ENCODE measurements around the gene CD68. TPM values are rescaled to one million over a fixed set of nuclear protein-coding genes. Genes with fewer than 3 reads are reported as not detected.
"Not testable (repeated sequence)": the region's sequence is repeated elsewhere in the genome, so short reads cannot be mapped to it uniquely, and the experiment has no call there.

CD68 gene
- total and polyA plus RNA-seq, 7 donors, result 24.6 to 161 (median 56.4) TPM

DNA sequence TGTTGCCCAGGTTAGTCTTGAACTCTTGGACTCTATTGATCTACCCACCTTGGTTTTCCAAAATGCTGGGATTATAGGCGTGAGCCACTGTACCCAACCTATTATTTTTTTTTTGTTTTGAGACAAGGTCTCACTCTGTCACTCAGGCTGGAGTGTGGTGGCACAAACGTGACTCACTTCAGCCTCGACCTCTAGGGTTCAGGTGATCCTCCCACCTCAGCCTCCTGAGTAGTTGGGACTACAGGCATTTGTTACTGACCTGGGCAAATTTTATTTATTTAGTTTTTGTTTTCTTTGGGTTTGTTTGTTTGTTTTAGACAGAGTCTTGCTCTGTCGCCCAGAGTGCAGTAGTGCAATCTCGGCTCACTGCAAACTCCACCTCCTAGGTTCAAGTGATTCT, 44.2 kb downstream of the CD68 start:
- Histone ChIP-seq H3K27me3 (no peaks in the 10 kb centered on the region), H3K27ac (no peak overlapping the region), H3K4me3 (no peak overlapping the region), H3K9me3 (no peaks in the 10 kb centered on the region), H3K4me1 (peaks cover 0 to 17% (median 14%) of the 10 kb centered on the region in 4 donors), H3K36me3 (peaks cover 0 to 13% (median 5%) of the 10 kb centered on the region in 4 donors)
- intact Hi-C loops (cut with DNase I), result no loop called here
- TF ChIP-seq EP300 (IDR thresholded peaks at IDR 0.05) (no peak), POLR2AphosphoS5 (IDR thresholded peaks at IDR 0.05) (no peak), POLR2A (IDR thresholded peaks at IDR 0.05) (no peak)
- TF ChIP-seq, protein P1, sequence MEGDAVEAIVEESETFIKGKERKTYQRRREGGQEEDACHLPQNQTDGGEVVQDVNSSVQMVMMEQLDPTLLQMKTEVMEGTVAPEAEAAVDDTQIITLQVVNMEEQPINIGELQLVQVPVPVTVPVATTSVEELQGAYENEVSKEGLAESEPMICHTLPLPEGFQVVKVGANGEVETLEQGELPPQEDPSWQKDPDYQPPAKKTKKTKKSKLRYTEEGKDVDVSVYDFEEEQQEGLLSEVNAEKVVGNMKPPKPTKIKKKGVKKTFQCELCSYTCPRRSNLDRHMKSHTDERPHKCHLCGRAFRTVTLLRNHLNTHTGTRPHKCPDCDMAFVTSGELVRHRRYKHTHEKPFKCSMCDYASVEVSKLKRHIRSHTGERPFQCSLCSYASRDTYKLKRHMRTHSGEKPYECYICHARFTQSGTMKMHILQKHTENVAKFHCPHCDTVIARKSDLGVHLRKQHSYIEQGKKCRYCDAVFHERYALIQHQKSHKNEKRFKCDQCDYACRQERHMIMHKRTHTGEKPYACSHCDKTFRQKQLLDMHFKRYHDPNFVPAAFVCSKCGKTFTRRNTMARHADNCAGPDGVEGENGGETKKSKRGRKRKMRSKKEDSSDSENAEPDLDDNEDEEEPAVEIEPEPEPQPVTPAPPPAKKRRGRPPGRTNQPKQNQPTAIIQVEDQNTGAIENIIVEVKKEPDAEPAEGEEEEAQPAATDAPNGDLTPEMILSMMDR (IDR thresholded peaks at IDR 0.05), result no peak
- DNase-seq, result no peak
- 80 to 88% methylated on average over 5 of the region's 5 CpGs for WGBS, 2 donors

DNA sequence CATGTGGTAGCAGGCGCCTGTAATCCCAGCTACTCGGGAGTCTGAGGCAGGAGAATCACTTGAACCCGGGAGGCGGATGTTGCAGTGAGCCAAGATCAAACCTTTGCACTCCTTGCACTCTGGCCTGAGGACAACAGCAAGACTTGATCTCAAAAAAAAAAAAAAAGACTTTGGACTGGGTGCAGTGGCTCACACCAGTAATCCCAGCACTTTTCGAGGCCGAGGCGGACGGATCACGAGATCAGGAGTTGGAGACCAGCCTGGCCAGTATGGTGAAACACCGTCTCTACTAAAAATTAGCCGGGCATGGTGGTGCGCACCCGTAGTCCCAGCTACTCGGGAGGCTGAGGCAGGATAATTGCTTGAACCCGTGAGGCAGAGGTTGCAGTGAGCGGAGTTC, 46.3 kb downstream of the CD68 start:
- peaks cover 0 to 17% (median 14%) of the 10 kb centered on the region in 4 donors for H3K4me1 ChIP-seq
- not testable (repeated sequence) for H3K27ac ChIP-seq, H3K27me3 ChIP-seq, DNase-seq, H3K9me3 ChIP-seq, H3K4me3 ChIP-seq
- WGBS, 2 donors, result 96 to 98% methylated on average over 16 of the region's 16 CpGs
- intact Hi-C loops (cut with DNase I), result loop anchor here (2.0 kb wide), 1 partner anchor 61 kb away; the partner anchor contains the start of gene TP53
- H3K36me3 ChIP-seq, result peaks cover 0 to 13% (median 5%) of the 10 kb centered on the region in 4 donors

DNA sequence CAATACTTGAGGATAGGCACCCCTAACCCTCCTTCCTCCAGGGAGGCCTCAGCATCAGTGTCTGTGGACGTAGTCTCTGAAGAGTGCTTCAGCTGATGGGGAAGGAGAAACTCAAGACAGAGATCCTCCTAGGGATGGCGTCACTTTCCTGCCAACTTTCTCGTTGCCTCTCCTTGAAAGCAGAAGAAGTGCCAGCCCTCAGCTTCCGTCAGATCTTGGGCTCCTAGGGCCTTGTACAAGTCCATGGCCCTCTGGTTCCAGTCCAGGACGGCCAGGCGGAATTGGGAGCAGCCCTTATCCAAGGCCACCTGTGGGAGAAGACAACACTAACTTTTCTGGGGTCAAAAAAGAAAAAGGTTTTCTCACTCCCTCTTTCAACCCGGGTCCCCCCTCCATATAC, 46.9 kb downstream of the CD68 start:
- TF ChIP-seq EP300 (IDR thresholded peaks at IDR 0.05), result no peak
- TF ChIP-seq, protein P1 (IDR thresholded peaks at IDR 0.05), result no peak
- TF ChIP-seq POLR2A (IDR thresholded peaks at IDR 0.05), result no peak
- no peak for TF ChIP-seq POLR2AphosphoS5 (IDR thresholded peaks at IDR 0.05)
- H3K4me3 ChIP-seq, result peak overlapping the region in 1 of 4 donors; percentile 77
- H3K27me3 ChIP-seq, result no peaks in the 10 kb centered on the region
- peak overlapping the region; percentile 89 to 97 (median 96) for H3K27ac ChIP-seq
- no peaks in the 10 kb centered on the region for H3K9me3 ChIP-seq
- peak; percentile 74 for DNase-seq
- intact Hi-C loops (cut with DNase I), result loop anchor here (2.0 kb wide), 1 partner anchor 60 kb away; the partner anchor contains the start of gene TP53
- WGBS, 2 donors, result 86 to 87% methylated on average over 7 of the region's 7 CpGs
- H3K4me1 ChIP-seq, result peaks cover 0 to 17% (median 14%) of the 10 kb centered on the region in 4 donors
- H3K36me3 ChIP-seq, result peaks cover 0 to 13% (median 5%) of the 10 kb centered on the region in 4 donors

DNA sequence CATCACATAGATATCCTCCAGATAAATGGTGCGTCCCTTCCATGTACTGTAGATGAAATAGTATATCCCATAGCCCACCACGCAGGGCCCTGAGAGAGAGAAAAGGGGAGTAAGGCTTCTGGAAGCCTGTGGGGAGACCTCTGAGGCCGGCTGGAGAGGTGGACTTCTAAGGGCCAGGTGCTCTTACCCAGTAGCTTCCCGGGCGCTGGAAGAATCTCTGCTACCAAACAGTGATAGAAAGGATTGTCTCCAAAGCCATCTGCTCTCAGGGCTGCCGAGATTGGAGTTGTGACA, 47.5 kb downstream of the CD68 start:
- intact Hi-C loops (cut with DNase I), result loop anchor here (2.0 kb wide), 1 partner anchor 60 kb away; the partner anchor contains the start of gene TP53
- peaks cover 0 to 13% (median 5%) of the 10 kb centered on the region in 4 donors for H3K36me3 ChIP-seq
- H3K27ac ChIP-seq, result peak overlapping the region; percentile 89 to 97 (median 96)
- no peaks in the 10 kb centered on the region for H3K9me3 ChIP-seq
- TF ChIP-seq POLR2AphosphoS5 (IDR thresholded peaks at IDR 0.05) (no peak), POLR2A (IDR thresholded peaks at IDR 0.05) (no peak), EP300 (IDR thresholded peaks at IDR 0.05) (no peak)
- TF ChIP-seq, protein P1 (IDR thresholded peaks at IDR 0.05), result no peak
- no peak for DNase-seq
- 13 to 25% methylated on average over 6 of the region's 6 CpGs for WGBS, 2 donors
- no peaks in the 10 kb centered on the region for H3K27me3 ChIP-seq
- H3K4me1 ChIP-seq, result peaks cover 0 to 17% (median 14%) of the 10 kb centered on the region in 4 donors
- H3K4me3 ChIP-seq, result peak overlapping the region; percentile 62 to 86 (median 77)

DNA sequence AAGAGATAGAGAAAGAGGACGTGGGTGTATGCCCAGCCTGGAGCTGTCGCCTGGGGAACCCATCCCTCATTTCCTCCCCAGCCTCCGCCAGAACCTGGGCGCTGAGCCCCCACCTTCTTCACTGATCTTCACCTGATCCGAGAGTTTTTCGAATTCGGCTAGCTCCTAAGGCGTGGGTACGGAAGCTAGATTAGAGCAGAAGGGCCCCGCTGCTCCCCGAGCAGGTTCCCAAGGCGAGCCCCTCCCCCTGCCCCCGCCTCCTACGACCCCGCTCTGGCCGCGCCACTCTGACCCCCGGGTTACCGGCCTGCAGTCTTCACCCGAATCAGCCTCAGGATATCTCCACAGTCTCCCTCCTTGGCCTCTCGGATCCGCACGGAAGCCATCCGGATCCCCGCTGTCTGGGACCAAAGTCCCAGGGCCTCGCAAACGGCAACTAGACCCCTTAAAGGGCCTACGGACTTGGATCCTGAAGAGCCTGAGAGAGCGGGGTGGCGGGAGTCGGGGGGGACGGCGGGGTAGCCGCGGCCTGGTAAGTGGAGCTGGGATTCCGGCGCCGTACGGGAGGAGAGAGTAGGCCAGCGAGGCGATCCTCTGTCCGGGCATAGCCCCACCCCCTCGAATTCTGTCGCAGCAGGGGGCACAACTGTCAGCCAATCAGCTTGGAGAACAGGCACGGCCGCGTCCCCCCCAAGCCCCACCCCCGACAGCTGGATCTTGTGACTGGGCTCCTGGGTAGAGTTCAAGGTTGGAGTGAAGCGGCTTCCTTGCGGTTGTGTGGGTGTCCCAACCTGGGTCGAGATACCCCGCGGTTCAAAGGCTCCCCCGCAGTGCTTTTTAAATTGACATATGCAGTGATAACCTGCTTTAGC, 48.0 kb downstream of the CD68 start, which contains the start of gene SAT2:
Gene SAT2, minus strand, starts transcription at position 572 of the 872 bp plus-strand sequence. Its CDS starts 186 bp downstream, at position 386.
- H3K36me3 ChIP-seq, result peaks cover 0 to 13% (median 5%) of the 10 kb centered on the region in 4 donors
- peaks cover 0 to 17% (median 14%) of the 10 kb centered on the region in 4 donors for H3K4me1 ChIP-seq
- WGBS, 2 donors, result 1% methylated on average over 54 of the region's 54 CpGs
- H3K27me3 ChIP-seq, result no peaks in the 10 kb centered on the region
- peak within 1 kb of the TSS; percentile 62 to 86 (median 77) for H3K4me3 ChIP-seq
- intact Hi-C loops (cut with DNase I), result loop anchor here (2.0 kb wide), 1 partner anchor 59 kb away; the partner anchor contains the start of gene TP53
- TF ChIP-seq POLR2AphosphoS5 (IDR thresholded peaks at IDR 0.05) (peak; percentile 88 to 93 (median 90)), POLR2A (IDR thresholded peaks at IDR 0.05) (peak; percentile 69 to 75), EP300 (IDR thresholded peaks at IDR 0.05) (peak in 1 of 4 donors; percentile 14)
- TF ChIP-seq, protein P1 (IDR thresholded peaks at IDR 0.05), result no peak
- peak within 1 kb of the TSS; percentile 89 to 97 (median 96) for H3K27ac ChIP-seq
- no peaks in the 10 kb centered on the region for H3K9me3 ChIP-seq
- DNase-seq, result peak; percentile 99

All from sigmoid colon (tissue), 7 donors.